ENCODE results near the gene MMP3.
A peak's percentile ranks its signal among the peaks of the same experiment; 100 is the strongest.

The MMP3 gene

DNA sequence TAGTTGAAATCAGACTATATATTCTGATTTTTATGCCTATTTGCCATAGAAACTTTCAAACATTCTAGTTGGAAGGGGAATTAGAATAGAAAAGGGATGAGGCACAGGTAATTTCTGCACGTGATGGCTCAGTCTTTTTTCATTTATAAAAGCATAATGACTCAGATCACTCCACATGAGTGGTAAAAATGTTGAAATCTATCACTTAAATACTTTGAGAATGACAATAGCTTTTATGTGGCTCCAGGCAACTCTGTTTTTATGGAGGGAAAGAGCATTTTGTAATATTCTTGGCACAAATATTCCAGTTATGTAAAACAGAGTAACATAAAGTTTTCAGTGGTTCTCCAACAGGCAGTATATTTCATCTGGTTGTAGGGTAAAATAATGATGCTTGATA is 5.9 kb upstream of the MMP3 start:
- Histone ChIP-seq H3K9me3 (no peaks in the 10 kb centered on the region), H3K4me1 (no peaks in the 10 kb centered on the region), H3K4me3 (no peak overlapping the region), H3K27me3 (ENCODE audit: low read depth) (no peaks in the 10 kb centered on the region), H3K36me3 (replicated peaks) (no peaks in the 10 kb centered on the region)
- in situ Hi-C loops (cut with MboI; ENCODE audit: low sequenced_read_pairs) = no loop called here
- no peak for DNase-seq (ENCODE audit: low spot score in 2 of 2)

DNA sequence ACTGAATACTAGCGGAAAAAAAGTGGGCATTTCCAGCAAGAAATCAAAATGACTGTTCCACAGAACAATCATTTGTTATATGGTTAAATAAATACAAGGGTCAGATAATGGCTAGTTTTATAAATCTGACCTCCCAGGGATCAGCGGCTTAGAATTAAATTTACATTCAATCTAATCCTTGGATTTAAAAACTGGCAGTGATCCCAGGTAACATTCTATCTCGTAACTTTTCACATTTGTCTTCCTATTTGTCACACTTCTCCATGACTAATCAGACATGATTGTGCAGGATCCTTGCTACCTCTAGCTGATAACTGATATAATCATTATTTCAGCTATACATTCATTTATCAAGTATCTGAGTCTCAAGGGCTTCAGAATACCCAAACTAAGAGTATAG is 2.9 kb upstream of the MMP3 start:
- Histone ChIP-seq H3K9me3 (no peaks in the 10 kb centered on the region), H3K4me1 (no peaks in the 10 kb centered on the region), H3K36me3 (replicated peaks) (no peaks in the 10 kb centered on the region), H3K27me3 (ENCODE audit: low read depth) (peaks cover 2% of the 10 kb centered on the region; the same call in 1 of the 2 replicates), H3K4me3 (no peak overlapping the region)
- in situ Hi-C loops (cut with MboI; ENCODE audit: low sequenced_read_pairs) = no loop called here
- DNase-seq (ENCODE audit: low spot score in 2 of 2) = no peak

DNA sequence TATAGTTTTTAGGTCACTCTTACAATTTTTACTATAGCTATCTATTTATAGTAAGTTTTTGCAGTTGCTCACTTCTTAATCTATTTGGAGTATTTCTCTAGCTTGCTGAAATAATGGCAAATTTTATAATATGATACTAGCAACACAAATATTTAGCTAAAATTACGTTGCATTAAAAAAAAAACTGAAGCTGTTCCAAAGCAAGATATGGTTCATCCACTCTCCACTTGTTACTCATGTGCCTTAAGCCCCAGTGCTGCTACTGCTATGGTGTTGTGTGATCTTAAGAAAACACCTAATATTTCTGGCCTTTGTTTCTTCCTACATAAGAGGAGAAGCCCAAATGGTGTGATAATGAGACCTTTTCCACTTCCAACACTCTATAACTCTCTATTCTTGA is 479 bp downstream of the MMP3 start:
- in situ Hi-C loops (cut with MboI; ENCODE audit: low sequenced_read_pairs) = no loop called here

DNA sequence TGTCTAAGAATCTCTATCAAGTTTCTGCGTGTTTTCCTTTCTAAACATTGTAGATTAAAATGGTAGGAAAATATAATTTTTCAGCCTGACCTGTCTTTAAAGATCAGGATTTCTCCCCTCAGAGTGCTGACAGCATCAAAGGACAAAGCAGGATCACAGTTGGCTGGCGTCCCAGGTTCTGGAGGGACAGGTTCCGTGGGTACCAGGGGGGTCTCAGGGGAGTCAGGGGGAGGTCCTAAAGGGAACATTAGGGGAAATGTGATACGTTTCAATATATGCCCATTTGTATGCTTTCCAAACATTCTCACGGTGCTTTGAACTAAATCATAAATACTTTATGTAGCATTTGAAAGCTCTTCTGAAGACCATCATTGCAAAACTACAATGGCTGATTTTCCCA is 3.4 kb downstream of the MMP3 start:
- H3K9me3 ChIP-seq = no peaks in the 10 kb centered on the region

More for the DNA sequence above, 479 bp downstream of the MMP3 start:
- H3K27me3 ChIP-seq (ENCODE audit: low read depth) = peaks cover 5% of the 10 kb centered on the region
- no peaks in the 10 kb centered on the region for H3K4me1 ChIP-seq
- no peaks in the 10 kb centered on the region for H3K36me3 ChIP-seq (replicated peaks)
- no peaks in the 10 kb centered on the region for H3K9me3 ChIP-seq
- H3K4me3 ChIP-seq = no peak overlapping the region
- DNase-seq (ENCODE audit: low spot score in 2 of 2) = no peak

DNA sequence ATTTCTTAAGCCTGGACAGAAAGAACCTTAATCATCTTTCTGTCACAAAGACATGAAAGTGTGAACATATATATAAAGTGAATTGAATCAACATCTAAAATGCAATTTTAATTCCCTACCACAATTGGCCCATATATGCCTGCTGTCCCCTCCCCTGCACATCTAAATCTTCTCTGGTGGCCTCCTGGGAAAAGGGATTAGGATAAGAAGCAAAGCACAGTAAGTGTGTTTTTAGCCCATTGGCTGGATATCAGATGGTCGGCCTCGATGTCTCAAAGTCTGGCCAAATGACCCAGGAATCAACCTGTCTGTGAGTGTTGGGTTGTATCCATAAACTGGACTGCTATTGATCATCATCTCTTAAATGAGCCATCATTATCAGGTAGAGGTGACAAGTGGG is 5.8 kb downstream of the MMP3 start:
- Histone ChIP-seq H3K9me3 (no peaks in the 10 kb centered on the region), H3K27me3 (ENCODE audit: low read depth) (peaks cover 8% of the 10 kb centered on the region), H3K4me1 (no peaks in the 10 kb centered on the region), H3K36me3 (replicated peaks) (no peaks in the 10 kb centered on the region), H3K4me3 (no peak overlapping the region)
- in situ Hi-C loops (cut with MboI; ENCODE audit: low sequenced_read_pairs) = no loop called here
- no peak for DNase-seq (ENCODE audit: low spot score in 2 of 2)

More for the DNA sequence above, 3.4 kb downstream of the MMP3 start:
- Histone ChIP-seq H3K36me3 (replicated peaks) (no peaks in the 10 kb centered on the region), H3K27me3 (ENCODE audit: low read depth) (peaks cover 10% of the 10 kb centered on the region), H3K4me1 (no peaks in the 10 kb centered on the region), H3K4me3 (no peak overlapping the region)
- no peak for DNase-seq (ENCODE audit: low spot score in 2 of 2)
- in situ Hi-C loops (cut with MboI; ENCODE audit: low sequenced_read_pairs) = no loop called here

DNA sequence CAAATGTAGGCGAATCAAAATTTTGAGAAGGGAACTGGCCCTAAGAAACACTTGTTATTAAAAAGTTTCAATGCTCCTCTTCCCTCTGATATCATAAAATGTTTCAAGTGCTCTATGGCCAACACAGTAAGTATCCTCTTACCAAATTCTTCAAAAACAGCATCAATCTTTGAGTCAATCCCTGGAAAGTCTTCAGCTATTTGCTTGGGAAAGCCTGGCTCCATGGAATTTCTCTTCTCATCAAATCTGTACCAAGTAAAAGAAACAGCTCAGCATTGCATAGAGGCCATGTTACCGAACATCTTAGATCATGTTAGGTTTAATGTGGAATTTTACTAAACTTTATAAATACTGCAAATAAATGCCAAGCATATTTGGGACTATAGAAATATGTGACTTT is 6.3 kb downstream of the MMP3 start:
- DNase-seq (ENCODE audit: low spot score in 2 of 2) = no peak
- H3K9me3 ChIP-seq = no peaks in the 10 kb centered on the region
- no peaks in the 10 kb centered on the region for H3K36me3 ChIP-seq (replicated peaks)
- in situ Hi-C loops (cut with MboI; ENCODE audit: low sequenced_read_pairs) = no loop called here
- H3K27me3 ChIP-seq (ENCODE audit: low read depth) = peaks cover 8% of the 10 kb centered on the region
- H3K4me1 ChIP-seq = no peaks in the 10 kb centered on the region
- H3K4me3 ChIP-seq = no peak overlapping the region

DNA sequence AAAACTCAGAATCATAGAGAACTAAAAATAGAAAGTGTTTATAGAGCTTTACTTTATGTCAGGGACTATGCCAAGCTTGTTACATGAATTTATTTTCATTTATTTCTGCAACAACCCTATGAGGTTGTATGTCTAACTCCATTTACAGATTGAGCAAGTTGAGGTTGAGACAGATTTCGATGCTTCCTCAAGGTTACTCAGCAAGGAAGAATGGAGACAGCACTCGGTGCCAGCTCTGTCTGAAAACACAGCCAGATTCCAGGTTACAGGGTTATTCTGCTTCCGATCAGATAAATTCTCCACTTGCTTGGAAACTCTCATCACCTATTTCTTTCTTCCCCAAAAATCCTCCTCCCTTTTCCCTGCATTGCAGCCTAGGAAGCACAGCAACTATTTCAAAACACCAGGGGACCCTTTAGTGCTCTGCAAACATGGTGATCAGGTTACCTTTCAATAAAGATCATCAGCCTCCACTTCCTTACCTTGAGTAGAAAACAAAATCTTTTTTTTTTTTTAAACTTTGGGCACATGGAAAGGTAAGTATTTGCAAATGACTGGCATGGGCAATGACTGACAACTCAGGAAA is 7.0 kb downstream of the MMP3 start:
- DNase-seq (ENCODE audit: low spot score in 2 of 2) = no peak
- in situ Hi-C loops (cut with MboI; ENCODE audit: low sequenced_read_pairs) = no loop called here
- Histone ChIP-seq H3K9me3 (no peaks in the 10 kb centered on the region), H3K4me3 (no peak overlapping the region), H3K27me3 (ENCODE audit: low read depth) (peaks cover 8% of the 10 kb centered on the region; the same call in 1 of the 2 replicates), H3K36me3 (replicated peaks) (no peaks in the 10 kb centered on the region), H3K4me1 (no peaks in the 10 kb centered on the region)

DNA sequence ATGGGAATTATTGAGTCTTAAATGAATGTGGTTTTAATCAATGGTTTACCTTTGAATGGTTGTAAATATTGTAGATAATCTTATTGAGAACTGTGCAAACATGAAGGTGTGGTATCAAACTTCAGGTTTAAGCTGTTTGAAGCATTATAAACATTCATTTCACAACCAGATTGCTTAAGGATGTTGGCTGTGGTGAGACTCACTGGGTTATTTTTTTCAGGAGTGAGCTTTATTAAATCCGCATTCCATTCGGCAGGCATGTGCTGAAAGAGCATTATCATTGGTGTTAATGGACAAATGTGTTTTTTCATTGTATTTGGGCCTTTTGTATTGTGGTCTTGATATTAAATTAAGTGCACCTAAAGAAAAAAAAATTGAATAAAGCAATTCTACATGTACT is 9.7 kb downstream of the MMP3 start:
- 0 out of 2 replicates have a peak, but pooled peaks cover 11% of the 10 kb centered on the region for H3K27me3 ChIP-seq (ENCODE audit: low read depth)
- H3K4me3 ChIP-seq = no peak overlapping the region
- no peak for DNase-seq (ENCODE audit: low spot score in 2 of 2)
- no peaks in the 10 kb centered on the region for H3K4me1 ChIP-seq
- in situ Hi-C loops (cut with MboI; ENCODE audit: low sequenced_read_pairs) = no loop called here
- H3K36me3 ChIP-seq (replicated peaks) = no peaks in the 10 kb centered on the region
- no peaks in the 10 kb centered on the region for H3K9me3 ChIP-seq

DNA sequence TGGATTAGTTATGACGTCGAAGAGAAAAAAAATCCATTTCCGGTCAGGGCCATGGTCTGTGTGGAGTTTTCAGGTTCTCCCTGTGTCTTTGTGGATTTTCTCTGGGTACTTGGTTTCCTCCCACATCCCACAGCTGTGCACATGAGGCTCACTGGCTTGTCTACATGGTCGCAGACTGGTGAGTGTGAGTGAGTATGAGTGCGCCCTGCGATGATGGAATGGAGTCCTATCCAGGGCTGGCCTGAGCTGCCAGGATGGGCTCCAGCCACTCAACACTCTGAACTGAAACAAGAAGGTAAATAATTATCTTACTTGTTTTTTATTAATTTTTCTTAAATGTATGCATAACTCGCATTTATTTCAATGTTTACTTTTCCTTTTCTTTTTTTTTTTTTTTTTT is 10.8 kb downstream of the MMP3 start:
- Histone ChIP-seq H3K4me1 (no peaks in the 10 kb centered on the region), H3K27me3 (ENCODE audit: low read depth) (0 out of 2 replicates have a peak, but pooled peaks cover 11% of the 10 kb centered on the region), H3K4me3 (no peak overlapping the region), H3K36me3 (replicated peaks) (no peaks in the 10 kb centered on the region), H3K9me3 (no peaks in the 10 kb centered on the region)
- no peak for DNase-seq (ENCODE audit: low spot score in 2 of 2)
- in situ Hi-C loops (cut with MboI; ENCODE audit: low sequenced_read_pairs) = no loop called here

DNA sequence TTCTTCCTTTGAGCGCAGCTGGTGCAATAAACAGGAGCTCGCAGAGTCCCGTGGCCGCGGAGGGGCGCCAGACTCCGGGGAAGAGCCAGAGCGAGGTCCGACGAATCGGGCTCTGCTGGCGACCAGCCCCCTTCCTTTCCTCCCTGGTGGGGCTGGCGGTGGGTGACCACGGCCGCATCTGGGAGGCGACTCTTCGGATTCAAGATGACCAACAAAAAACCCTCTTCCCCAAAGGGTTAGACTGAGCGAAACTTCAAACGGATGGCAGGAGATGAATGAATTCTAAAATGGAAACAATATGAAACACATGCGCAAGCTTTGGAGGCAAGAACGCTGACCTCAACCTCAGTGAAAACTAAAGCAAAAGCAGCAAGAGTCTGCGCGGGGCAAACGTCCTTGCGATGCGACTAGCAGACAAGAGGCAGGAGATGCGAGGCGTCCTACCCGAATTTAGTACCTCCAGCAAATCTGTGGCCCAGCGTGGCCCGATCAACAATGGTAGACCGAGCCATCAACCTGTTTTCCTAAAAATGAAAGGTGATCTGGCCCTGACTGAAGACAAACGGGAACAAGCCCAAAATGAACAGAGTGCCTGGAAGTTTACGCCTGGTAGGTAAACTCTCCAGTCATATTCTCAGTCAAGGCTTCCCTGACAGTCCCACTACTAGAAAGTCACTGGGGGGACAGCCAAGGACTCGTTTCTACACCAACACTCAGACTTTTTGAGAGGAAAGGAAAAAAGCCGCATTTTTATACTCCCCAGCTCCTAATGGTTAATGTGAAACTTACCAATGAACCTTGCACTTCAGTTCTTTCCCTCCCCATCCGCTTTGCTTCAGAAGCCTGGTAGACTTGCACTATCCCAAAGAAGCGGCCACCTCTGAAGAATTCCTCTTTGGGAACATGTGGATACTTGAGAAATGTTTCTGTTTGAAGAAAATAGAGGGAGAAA is 11.6 kb downstream of the MMP3 start:
- Histone ChIP-seq H3K27me3 (ENCODE audit: low read depth) (0 out of 2 replicates have a peak, but pooled peaks cover 6% of the 10 kb centered on the region), H3K9me3 (no peaks in the 10 kb centered on the region), H3K4me1 (no peaks in the 10 kb centered on the region), H3K36me3 (replicated peaks) (no peaks in the 10 kb centered on the region), H3K4me3 (no peak overlapping the region)
- in situ Hi-C loops (cut with MboI; ENCODE audit: low sequenced_read_pairs) = no loop called here
- DNase-seq (ENCODE audit: low spot score in 2 of 2) = peak in 1 of 2 experiments; percentile 57

DNA sequence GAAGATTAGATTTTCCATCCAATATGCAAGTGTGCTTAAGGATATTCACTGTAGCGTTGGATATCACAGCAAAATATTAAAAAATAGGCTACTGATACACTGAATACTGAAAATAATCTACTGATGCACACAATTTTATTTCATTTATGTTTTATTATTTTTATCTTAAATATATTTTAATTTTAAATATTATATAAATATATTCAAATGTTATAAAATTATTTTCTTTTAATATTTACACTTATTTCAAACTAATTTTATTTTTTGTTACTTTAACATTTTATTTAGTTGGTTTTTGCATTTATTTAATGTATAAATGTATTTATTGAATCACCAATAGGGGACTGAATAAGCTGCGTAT is 12.3 kb downstream of the MMP3 start:
- Histone ChIP-seq H3K27me3 (ENCODE audit: low read depth) (0 out of 2 replicates have a peak, but pooled peaks cover 6% of the 10 kb centered on the region), H3K36me3 (replicated peaks) (no peaks in the 10 kb centered on the region), H3K4me1 (no peaks in the 10 kb centered on the region), H3K4me3 (no peak overlapping the region), H3K9me3 (no peaks in the 10 kb centered on the region)
- DNase-seq (ENCODE audit: low spot score in 2 of 2) = no peak
- in situ Hi-C loops (cut with MboI; ENCODE audit: low sequenced_read_pairs) = no loop called here

DNA sequence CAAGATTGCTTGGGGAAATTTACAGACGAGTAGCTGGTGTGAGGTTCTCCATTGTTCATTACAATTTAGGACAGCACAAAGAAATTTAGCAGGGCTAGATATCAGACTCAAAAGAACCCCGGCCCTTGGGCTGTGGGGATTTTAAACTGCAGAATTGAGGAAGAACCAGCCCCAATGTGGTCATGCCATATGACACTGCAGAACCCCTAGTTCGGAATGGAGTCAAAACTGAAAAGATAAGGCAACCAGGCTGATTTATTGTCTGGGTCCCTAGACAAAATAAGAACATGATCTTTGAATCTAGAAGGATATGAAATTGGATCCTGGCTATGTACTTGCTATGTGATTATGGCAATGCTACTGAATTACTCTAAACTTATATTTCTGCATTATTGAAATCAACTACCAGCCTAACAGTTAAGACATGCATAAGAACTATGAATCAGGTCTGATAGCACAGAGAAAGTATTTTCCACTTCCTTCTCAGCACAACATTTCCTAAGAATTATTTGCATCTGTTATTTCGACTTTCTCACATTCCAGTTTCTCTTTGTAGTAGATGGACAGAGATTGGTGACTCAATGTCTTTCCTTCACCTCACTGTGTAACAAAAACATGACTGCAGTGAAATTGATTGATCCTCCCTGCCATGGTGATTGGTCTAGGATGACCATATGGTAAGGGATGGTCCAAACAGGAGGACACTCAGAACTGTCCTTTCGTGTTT is 13.2 kb downstream of the MMP3 start:
- no peaks in the 10 kb centered on the region for H3K9me3 ChIP-seq
- no peak for DNase-seq (ENCODE audit: low spot score in 2 of 2)
- H3K4me1 ChIP-seq = no peaks in the 10 kb centered on the region
- no peaks in the 10 kb centered on the region for H3K36me3 ChIP-seq (replicated peaks)
- 0 out of 2 replicates have a peak, but pooled peaks cover 6% of the 10 kb centered on the region for H3K27me3 ChIP-seq (ENCODE audit: low read depth)
- no peak overlapping the region for H3K4me3 ChIP-seq
- in situ Hi-C loops (cut with MboI; ENCODE audit: low sequenced_read_pairs) = no loop called here

DNA sequence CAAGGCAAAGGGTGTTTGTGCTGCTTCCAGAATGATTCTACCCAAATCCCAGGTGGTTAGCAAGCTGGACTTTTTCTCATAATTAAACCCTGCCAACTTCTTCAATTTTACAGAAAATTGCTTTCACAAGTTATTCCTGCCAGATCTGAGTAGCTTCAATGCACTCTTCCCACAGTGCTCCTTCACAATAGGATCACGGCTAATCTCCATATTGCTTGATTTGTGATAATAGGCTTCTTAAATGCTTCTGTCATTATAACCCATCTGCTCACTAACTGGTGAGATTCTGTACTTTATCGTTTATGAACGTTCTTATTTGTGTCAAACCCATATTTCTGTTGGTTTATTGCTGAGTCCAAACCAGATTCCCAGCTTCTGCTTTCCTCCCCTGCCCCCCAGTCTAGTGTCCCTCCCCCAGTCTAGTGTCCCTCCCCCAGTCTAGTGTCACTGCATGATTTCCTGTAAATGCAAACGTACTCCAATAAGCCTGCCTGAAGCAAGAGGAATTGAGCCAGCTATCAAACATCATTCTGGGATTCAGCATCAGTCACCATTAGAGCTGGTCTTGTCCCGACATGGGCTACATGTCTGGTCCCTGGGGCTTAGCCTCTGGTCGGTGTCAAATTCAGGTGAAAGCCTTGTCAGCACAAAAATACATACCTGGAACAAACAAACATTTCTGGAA is 14.0 kb downstream of the MMP3 start:
- Histone ChIP-seq H3K4me1 (no peaks in the 10 kb centered on the region), H3K27me3 (ENCODE audit: low read depth) (0 out of 2 replicates have a peak, but pooled peaks cover 6% of the 10 kb centered on the region), H3K9me3 (no peaks in the 10 kb centered on the region), H3K36me3 (replicated peaks) (no peaks in the 10 kb centered on the region), H3K4me3 (no peak overlapping the region)
- in situ Hi-C loops (cut with MboI; ENCODE audit: low sequenced_read_pairs) = no loop called here
- DNase-seq (ENCODE audit: low spot score in 2 of 2) = no peak

Data from HAP-1 (cell line).